GM19025 (cell line): ENCODE measurements around the gene FAM163B.

Source experiments
- ATAC-seq: cut with Tn5 transposase; IDR thresholded peaks from one replicate; pipeline ENCODE4 v1.9.1; 2021; ENCODE audit warnings: mild to moderate bottlenecking, low read depth, moderate library complexity; ENCODE audit not compliant: unreplicated experiment

The FAM163B gene

DNA sequence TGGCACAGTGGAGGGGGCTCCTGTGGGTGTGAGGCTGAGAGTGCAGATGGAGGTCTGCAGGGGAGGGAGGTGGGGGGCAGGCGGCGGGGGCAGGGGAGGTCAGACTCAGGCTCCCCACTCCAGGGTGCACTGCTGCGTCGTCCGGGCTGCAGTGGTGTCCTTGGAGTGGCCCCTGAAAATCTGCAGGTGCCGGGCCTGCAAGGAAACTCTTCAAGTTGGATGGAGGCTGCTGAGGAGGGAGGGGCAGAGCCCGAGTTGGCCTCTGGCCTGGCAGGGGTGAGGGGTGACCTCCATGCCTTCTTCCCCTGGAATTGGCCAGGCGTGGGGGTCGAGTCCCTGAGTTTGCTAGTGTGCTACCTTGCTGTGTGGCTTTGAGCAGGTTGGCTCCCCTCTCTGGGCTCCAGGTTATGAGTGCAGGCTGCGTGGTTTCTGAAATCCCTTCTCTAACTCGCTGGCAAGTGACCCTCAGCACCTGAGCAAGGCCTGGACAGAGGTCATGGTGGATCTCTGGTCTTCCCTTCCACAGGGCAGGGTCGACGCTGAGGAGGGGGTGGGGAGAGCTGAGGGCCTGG is 73.8 kb downstream of the FAM163B start:
- ATAC-seq, result no peak

GRCh38 chr9:133534346-133535291 is 74.6 kb downstream of the FAM163B start, which contains the start of gene ADAMTSL2:
ADAMTSL2 (plus strand) TSS chr9:133534704; CDS start chr9:133536713, 2,009 bp downstream.
- no peak for ATAC-seq

- ATAC-seq, result no peak
Observed at GRCh38 chr9:133533857-133534256, 75.3 kb downstream of the FAM163B start.

GRCh38 chr9:133532937-133533668 is 76.1 kb downstream of the FAM163B start:
- ATAC-seq, result no peak

DNA sequence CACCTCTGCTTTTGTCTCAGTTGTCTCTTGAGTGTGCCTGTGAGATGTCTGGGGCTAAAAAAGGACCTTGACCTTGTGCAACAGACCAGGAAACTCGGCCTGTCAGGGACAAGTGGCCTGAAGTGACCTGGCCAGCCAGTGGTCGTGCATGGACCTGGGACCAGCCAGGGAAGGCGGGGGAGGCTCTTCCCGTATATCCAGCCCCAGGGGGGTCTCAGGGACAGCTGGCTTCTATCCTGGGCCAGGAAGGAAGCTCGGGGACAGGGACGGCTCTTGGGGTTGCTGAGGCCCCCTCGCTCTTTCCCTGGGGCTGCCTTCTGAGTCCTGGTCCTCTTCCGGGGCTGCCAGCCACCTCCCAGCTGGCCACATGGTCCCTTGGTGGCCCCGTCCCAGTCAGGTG is 77.9 kb downstream of the FAM163B start:
- ATAC-seq, result no peak

- ATAC-seq, result no peak
Observed at GRCh38 chr9:133529874-133530273, 79.3 kb downstream of the FAM163B start.

DNA sequence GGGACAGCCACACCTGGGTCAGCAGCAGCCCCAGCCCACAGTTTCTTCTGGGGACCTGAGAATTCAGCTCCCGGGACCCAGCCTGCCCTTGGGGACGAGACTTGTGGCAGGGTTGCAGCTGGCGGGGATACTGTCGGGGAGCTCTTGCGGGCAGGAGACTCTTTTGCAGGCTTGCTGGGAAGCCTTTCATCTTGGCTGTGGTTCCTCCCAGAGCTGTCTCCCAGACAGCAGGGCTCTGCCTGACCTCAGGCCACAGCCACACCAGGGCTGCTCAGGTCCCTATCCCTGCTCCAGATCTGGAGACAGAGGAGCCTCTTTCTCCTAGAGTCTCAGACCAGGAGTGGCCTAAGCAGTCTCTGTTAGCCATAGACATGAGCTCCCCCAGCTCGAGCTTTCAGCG is 79.7 kb downstream of the FAM163B start:
- no peak for ATAC-seq

DNA sequence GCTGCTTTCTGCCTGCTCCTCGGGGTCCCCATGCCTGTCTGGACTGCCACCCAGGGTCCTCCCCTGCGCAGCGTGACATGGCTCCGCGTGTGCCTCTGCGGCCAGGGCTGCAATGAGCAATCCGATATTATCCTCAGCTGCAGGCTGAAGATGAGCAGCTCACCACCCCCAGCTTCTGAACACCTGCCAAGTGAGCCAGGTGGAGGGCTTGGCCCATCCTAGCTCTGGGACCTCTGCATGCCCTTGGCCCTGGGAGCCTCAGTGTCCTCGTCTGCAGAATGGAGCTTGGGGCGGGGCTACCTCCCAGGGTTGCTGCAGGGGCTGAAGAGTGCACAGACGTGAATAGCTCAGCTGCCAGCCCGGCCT is 80.3 kb downstream of the FAM163B start:
- no peak for ATAC-seq

GRCh38 chr9:133528001-133528875 is 81.0 kb downstream of the FAM163B start:
- ATAC-seq, result no peak

DNA sequence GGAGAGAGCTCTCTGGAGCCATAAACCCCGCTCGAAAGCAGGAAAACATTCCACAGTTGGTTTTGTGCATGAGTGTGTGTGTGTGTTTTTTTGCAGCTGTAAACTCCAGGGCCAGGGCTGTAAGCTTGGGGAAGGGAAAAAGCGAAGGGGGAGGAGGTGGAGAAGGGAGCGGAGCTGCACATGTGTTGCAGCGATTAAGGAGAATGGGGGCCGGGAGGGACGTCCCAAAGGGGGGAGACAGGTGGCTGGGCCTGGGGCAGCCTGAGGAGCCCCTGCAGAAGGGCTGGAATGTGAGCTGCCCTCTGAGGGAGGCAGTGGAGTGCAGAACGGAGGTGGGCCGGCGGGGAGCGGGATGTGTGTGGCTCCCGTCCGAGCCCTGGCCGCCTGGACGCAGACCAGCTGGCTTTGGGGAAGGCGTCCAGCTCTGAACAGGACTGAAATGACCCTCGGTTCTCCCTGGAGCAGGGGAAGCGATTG is 81.7 kb downstream of the FAM163B start:
- ATAC-seq, result no peak
